ENCODE results near the gene CBLIF.

DNA sequence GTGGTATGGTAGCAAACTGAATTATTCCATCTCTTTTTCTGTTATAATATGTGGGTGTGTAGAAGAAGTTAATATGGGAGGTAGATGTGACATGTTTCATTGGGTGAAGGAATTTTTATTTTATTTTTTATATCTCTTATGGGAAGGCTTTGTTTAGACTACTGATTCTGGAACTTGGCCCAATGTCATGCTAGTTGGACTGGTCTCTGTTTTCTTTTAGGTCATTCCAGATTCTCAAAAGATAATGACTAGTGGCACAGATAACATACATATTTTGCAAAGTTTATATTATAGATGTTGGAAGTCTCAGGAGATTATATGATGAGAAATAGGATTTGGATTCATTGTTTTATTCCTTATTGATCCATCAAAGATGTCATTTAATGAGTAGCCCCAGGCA lies 32.0 kb upstream of the CBLIF start:
- TF ChIP-seq, protein P1, sequence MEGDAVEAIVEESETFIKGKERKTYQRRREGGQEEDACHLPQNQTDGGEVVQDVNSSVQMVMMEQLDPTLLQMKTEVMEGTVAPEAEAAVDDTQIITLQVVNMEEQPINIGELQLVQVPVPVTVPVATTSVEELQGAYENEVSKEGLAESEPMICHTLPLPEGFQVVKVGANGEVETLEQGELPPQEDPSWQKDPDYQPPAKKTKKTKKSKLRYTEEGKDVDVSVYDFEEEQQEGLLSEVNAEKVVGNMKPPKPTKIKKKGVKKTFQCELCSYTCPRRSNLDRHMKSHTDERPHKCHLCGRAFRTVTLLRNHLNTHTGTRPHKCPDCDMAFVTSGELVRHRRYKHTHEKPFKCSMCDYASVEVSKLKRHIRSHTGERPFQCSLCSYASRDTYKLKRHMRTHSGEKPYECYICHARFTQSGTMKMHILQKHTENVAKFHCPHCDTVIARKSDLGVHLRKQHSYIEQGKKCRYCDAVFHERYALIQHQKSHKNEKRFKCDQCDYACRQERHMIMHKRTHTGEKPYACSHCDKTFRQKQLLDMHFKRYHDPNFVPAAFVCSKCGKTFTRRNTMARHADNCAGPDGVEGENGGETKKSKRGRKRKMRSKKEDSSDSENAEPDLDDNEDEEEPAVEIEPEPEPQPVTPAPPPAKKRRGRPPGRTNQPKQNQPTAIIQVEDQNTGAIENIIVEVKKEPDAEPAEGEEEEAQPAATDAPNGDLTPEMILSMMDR (conservative IDR thresholded peaks at IDR 0.05 in 1 of 2, IDR thresholded peaks at IDR 0.05 in 1 of 2; ENCODE audit: low read depth in 1 of 2, low read length in 2 of 2) = no peak
- TF ChIP-seq EZH2 (IDR thresholded peaks at IDR 0.05; ENCODE audit: low read length, missing control alignments) = no peak
